ENCODE measurements around the gene TCERG1L.

TCERG1L gene

DNA sequence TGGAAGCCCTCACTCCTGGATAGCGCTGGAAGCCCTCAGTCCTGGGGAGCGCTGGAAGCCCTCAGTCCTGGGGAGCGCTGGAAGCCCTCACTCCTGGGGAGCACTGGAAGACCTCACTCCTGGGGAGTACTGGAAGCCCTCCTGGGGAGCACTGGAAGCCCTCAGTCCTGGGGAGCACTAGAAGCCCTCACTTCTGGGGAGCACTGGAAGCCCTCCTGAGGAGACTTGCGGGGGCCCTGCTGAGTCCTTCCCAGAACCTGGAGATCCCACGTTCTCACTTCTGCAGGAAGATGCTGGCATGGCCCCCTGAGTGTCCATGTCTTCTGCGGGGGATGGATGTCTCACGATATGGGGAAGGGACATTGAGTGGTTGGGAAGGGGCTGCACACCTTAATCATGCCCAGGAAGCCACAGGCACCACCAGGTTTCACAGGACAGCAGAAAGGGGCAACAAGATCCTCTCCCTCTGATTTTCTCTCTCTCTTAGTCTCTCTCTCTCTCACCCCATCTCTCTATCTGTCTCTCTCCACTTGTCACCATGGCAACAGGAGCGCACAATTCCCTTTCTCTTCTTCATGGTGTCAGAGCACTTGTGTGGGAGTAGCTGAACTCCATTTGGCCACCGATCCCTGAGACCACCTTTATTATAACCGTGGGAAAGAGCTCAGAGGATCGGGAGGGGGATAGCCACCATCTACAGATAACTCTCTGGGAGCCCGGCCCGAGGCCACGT lies 267.0 kb downstream of the TCERG1L start:
- Histone ChIP-seq H3K9me3 (ENCODE audit: control insufficient read depth, insufficient read depth, low read length) (peaks cover 10% of the 10 kb centered on the region), H3K4me1 (ENCODE audit: insufficient read depth, low read length) (peaks cover 12% of the 10 kb centered on the region; the same call in 1 of the 2 replicates), H3K36me3 (ENCODE audit: insufficient read depth, low read length) (no peaks in the 10 kb centered on the region), H3K9ac (ENCODE audit: low read depth, low read length) (no peak overlapping the region)

DNA sequence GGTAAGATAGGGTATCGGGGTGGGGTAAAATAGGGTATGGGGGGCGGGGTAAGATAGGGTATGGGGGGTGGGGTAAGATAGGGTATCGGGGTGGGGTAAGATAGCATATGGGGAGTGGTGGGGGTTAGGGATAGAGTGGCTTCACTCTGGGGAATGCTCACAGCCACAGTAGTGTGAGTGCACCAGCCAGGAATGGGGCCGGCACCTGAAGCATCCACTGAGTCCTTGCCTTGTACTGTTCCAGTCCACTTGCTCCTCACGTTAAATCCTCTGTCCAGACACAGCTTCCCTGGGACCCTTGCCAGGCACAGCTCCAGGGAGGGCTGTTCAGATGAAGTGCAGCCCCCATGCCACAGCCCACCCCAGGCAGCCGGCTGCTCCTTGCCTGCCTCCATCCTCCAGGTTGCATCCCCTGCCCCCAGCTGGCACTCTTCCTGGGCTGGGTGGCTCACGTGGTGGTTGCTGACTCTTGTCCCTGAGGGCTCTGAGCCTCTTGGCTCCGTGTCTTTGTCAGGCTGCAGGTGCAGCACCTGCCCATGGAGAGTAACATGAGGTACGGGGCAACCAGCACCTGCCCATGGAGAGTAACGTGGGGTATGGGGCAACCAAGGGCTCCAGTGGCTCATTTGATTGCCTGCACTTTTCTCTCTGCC lies 268.4 kb downstream of the TCERG1L start:
- Histone ChIP-seq H3K9ac (ENCODE audit: low read depth, low read length) (no peak overlapping the region), H3K36me3 (ENCODE audit: insufficient read depth, low read length) (no peaks in the 10 kb centered on the region), H3K4me1 (ENCODE audit: insufficient read depth, low read length) (peaks cover 4% of the 10 kb centered on the region; the same call in 1 of the 2 replicates), H3K9me3 (ENCODE audit: control insufficient read depth, insufficient read depth, low read length) (peaks cover 10% of the 10 kb centered on the region)
